ENCODE measurements around the gene PLAC8L1.

Gene PLAC8L1

GRCh38 chr5:146071171-146071570 is 34.2 kb downstream of the PLAC8L1 start:
- Histone ChIP-seq H3K36me3 (ENCODE audit: insufficient read depth) (no peaks in the 10 kb centered on the region), H3K27ac (no peak overlapping the region), H3K79me2 (ENCODE audit: insufficient read depth, low read depth) (no peaks in the 10 kb centered on the region), H3K4me2 (no peak overlapping the region), H3K4me1 (ENCODE audit: low read depth, poor library complexity, severe bottlenecking) (peaks cover 22% of the 10 kb centered on the region), H4K20me1 (ENCODE audit: insufficient read depth) (no peaks in the 10 kb centered on the region), H3K4me3 (IDR thresholded peaks at IDR 0.05; ENCODE audit: insufficient read depth, low read depth, low read length) (no peak overlapping the region), H2AFZ (ENCODE audit: low read depth) (no peak overlapping the region), H3K9ac (no peak overlapping the region), H3K27me3 (ENCODE audit: insufficient read depth, low read depth) (no peaks in the 10 kb centered on the region)
- TF ChIP-seq CTCF (conservative IDR thresholded peaks at IDR 0.05; ENCODE audit: low read depth, low read length), result no peak

- Histone ChIP-seq H3K4me3 (IDR thresholded peaks at IDR 0.05; ENCODE audit: insufficient read depth, low read depth, low read length) (no peak overlapping the region), H3K79me2 (ENCODE audit: insufficient read depth, low read depth) (no peaks in the 10 kb centered on the region), H3K27ac (no peak overlapping the region), H3K9ac (no peak overlapping the region), H3K4me1 (ENCODE audit: low read depth, poor library complexity, severe bottlenecking) (peaks cover 22% of the 10 kb centered on the region), H2AFZ (ENCODE audit: low read depth) (no peak overlapping the region), H3K4me2 (no peak overlapping the region), H4K20me1 (ENCODE audit: insufficient read depth) (no peaks in the 10 kb centered on the region), H3K27me3 (ENCODE audit: insufficient read depth, low read depth) (no peaks in the 10 kb centered on the region), H3K36me3 (ENCODE audit: insufficient read depth) (no peaks in the 10 kb centered on the region)
- TF ChIP-seq CTCF (conservative IDR thresholded peaks at IDR 0.05; ENCODE audit: low read depth, low read length), result no peak
Measured at GRCh38 chr5:146070746-146071145, 34.6 kb downstream of the PLAC8L1 start.

- no peak overlapping the region for H3K4me3 ChIP-seq (IDR thresholded peaks at IDR 0.05; ENCODE audit: insufficient read depth, low read depth, low read length)
- H3K36me3 ChIP-seq (ENCODE audit: insufficient read depth), result no peaks in the 10 kb centered on the region
- peaks cover 22% of the 10 kb centered on the region for H3K4me1 ChIP-seq (ENCODE audit: low read depth, poor library complexity, severe bottlenecking)
- no peak overlapping the region for H3K9ac ChIP-seq
- no peaks in the 10 kb centered on the region for H3K79me2 ChIP-seq (ENCODE audit: insufficient read depth, low read depth)
- no peak for TF ChIP-seq CTCF (conservative IDR thresholded peaks at IDR 0.05; ENCODE audit: low read depth, low read length)
- H4K20me1 ChIP-seq (ENCODE audit: insufficient read depth), result no peaks in the 10 kb centered on the region
- H3K27ac ChIP-seq, result no peak overlapping the region
- no peaks in the 10 kb centered on the region for H3K27me3 ChIP-seq (ENCODE audit: insufficient read depth, low read depth)
- no peak overlapping the region for H2AFZ ChIP-seq (ENCODE audit: low read depth)
- peak overlapping the region; percentile 15; the same call in 1 of the 2 replicates for H3K4me2 ChIP-seq
Measured at GRCh38 chr5:146069780-146070099, 35.6 kb downstream of the PLAC8L1 start.

GRCh38 chr5:146068977-146069779 is 36.2 kb downstream of the PLAC8L1 start:
- H3K4me3 ChIP-seq (IDR thresholded peaks at IDR 0.05; ENCODE audit: insufficient read depth, low read depth, low read length), result no peak overlapping the region
- TF ChIP-seq CTCF (conservative IDR thresholded peaks at IDR 0.05; ENCODE audit: low read depth, low read length), result no peak
- peaks cover 22% of the 10 kb centered on the region for H3K4me1 ChIP-seq (ENCODE audit: low read depth, poor library complexity, severe bottlenecking)
- peak overlapping the region; percentile 15; the same call in 1 of the 2 replicates for H3K4me2 ChIP-seq
- no peaks in the 10 kb centered on the region for H3K27me3 ChIP-seq (ENCODE audit: insufficient read depth, low read depth)
- no peaks in the 10 kb centered on the region for H3K36me3 ChIP-seq (ENCODE audit: insufficient read depth)
- H3K79me2 ChIP-seq (ENCODE audit: insufficient read depth, low read depth), result no peaks in the 10 kb centered on the region
- H4K20me1 ChIP-seq (ENCODE audit: insufficient read depth), result no peaks in the 10 kb centered on the region
- no peak overlapping the region for H2AFZ ChIP-seq (ENCODE audit: low read depth)
- 0 out of 2 replicates have a peak overlapping the region, but pooled peaks have one; percentile 16 for H3K27ac ChIP-seq
- H3K9ac ChIP-seq, result no peak overlapping the region
